Smooth muscle cell (in vitro differentiated cells): ENCODE results near the gene HHEX. TPM values are rescaled to one million over a fixed set of nuclear protein-coding genes. Genes with fewer than 3 reads are reported as not detected.

Experiments
- DNase-seq: peaks from one replicate; lab custom pipeline; 2025; ENCODE audit not compliant: unreplicated experiment; lab: John Stamatoyannopoulos, UW
- H2AFZ ChIP-seq: fragments of 200-600 bp; sonication (generic); 2 replicates; pipeline ENCODE4 v1.6.0; 2016; ENCODE audit warnings: antibody characterized with exemption, low read depth, mild to moderate bottlenecking
- H3F3A ChIP-seq: fragments of 200-600 bp; sonication (generic); 2 replicates; pipeline ENCODE4 v1.6.0; 2017; ENCODE audit warnings: antibody characterized with exemption, low read depth
- H3K27ac ChIP-seq: fragments of 200-600 bp; sonication (generic); 2 replicates; pipeline ENCODE4 v1.5.1; 2016; ENCODE audit warnings: low read depth, mild to moderate bottlenecking
- H3K27me3 ChIP-seq: fragments of 200-600 bp; sonication (generic); 2 replicates; pipeline ENCODE4 v1.6.1; 2016; ENCODE audit warnings: low read depth, mild to moderate bottlenecking
- H3K36me3 ChIP-seq: fragments of 200-600 bp; sonication (generic); 2 replicates; pipeline ENCODE4 v1.5.1; 2016; ENCODE audit warnings: low read depth
- H3K4me1 ChIP-seq: fragments of 200-600 bp; sonication (generic); 2 replicates; pipeline ENCODE4 v1.5.1; 2016; ENCODE audit warnings: low read depth
- H3K4me2 ChIP-seq: fragments of 200-600 bp; sonication (generic); 2 replicates; pipeline ENCODE4 v1.6.0; 2016; ENCODE audit warnings: mild to moderate bottlenecking
- H3K4me3 ChIP-seq: fragments of 200-600 bp; sonication (generic); 2 replicates; pipeline ENCODE4 v1.5.1; 2016; ENCODE audit warnings: mild to moderate bottlenecking
- H3K79me2 ChIP-seq: fragments of 200-600 bp; sonication (generic); 2 replicates; pipeline ENCODE4 v1.6.0; 2016; ENCODE audit warnings: low read depth, mild to moderate bottlenecking
- H3K9ac ChIP-seq: fragments of 200-600 bp; sonication (generic); 2 replicates; pipeline ENCODE4 v1.6.0; 2016; ENCODE audit warnings: low read depth
- H3K9me3 ChIP-seq: fragments of 200-600 bp; sonication (generic); replicated peaks from 2 replicates; pipeline ENCODE4 v1.5.1; 2016; ENCODE audit warnings: low read depth
- H4K20me1 ChIP-seq: fragments of 200-600 bp; sonication (generic); 2 replicates; pipeline ENCODE4 v1.6.0; 2016; ENCODE audit warnings: low read depth
- CTCF ChIP-seq: fragments of 200-600 bp; sonication (generic); IDR thresholded peaks from 2 replicates; pipeline ENCODE4 v1.5.1; 2017; ENCODE audit warnings: borderline replicate concordance, mild to moderate bottlenecking, antibody characterized with exemption; ENCODE audit not compliant: insufficient read depth, poor library complexity, severe bottlenecking
- WGBS: methylation state at CpG from one replicate; pipeline ENCODE4 v1.1.7; 2016; ENCODE audit warnings: low lambda C conversion rate; 5-methylcytosine and 5-hydroxymethylcytosine counted together
- polyA plus RNA-seq: library from polyadenylated mRNA; unstranded; fragments of >200 nt; fragmentation: Nextera tagmentation; extraction: Ambion mirVana; gene quantifications from 2 replicates; pipeline ENCODE4 v1.2.1, GENCODE V29; 2016
- total RNA-seq: library from RNA; depleted of rRNA; stranded (reverse); fragments of >200 nt; gene quantifications from 2 replicates; pipeline ENCODE4 v1.2.3, GENCODE V29; 2014

The HHEX gene
- total and polyA plus RNA-seq, 2 experiments from 2014 or later, result not detected

GRCh38 chr10:92690211-92690914, 608 bp downstream of the HHEX start:
- Histone ChIP-seq H3K4me1 (peaks cover 22% of the 10 kb centered on the region), H2AFZ (no peak overlapping the region), H3K27ac (no peak overlapping the region), H3K9me3 (no peaks in the 10 kb centered on the region), H3K79me2 (no peaks in the 10 kb centered on the region), H3K27me3 (peaks cover 84% of the 10 kb centered on the region), H3K4me2 (peak overlapping the region; percentile 78), H3K36me3 (no peaks in the 10 kb centered on the region), H3K9ac (no peak overlapping the region), H3K4me3 (peak overlapping the region; percentile 35), H3F3A (peaks cover 3% of the 10 kb centered on the region), H4K20me1 (no peaks in the 10 kb centered on the region)
- peak; percentile 15 for DNase-seq
- TF ChIP-seq CTCF, result no peak
- 3% methylated on average over 37 of the region's 73 CpGs for WGBS

- Histone ChIP-seq H3K27me3 (peaks cover 85% of the 10 kb centered on the region), H2AFZ (no peak overlapping the region), H4K20me1 (no peaks in the 10 kb centered on the region), H3K4me3 (peak overlapping the region; percentile 35), H3K27ac (no peak overlapping the region), H3K9me3 (no peaks in the 10 kb centered on the region), H3F3A (peaks cover 3% of the 10 kb centered on the region), H3K4me2 (peak overlapping the region; percentile 78), H3K36me3 (no peaks in the 10 kb centered on the region), H3K79me2 (no peaks in the 10 kb centered on the region), H3K4me1 (peaks cover 24% of the 10 kb centered on the region), H3K9ac (no peak overlapping the region)
- no peak for DNase-seq
- WGBS, result 12% methylated on average over 30 of the region's 30 CpGs
- TF ChIP-seq CTCF, result no peak
Measured at GRCh38 chr10:92690915-92691590, 1.3 kb downstream of the HHEX start.

- H3K4me3 ChIP-seq, result peak overlapping the region; percentile 35
- H3K27ac ChIP-seq, result no peak overlapping the region
- peaks cover 88% of the 10 kb centered on the region for H3K27me3 ChIP-seq
Measured at GRCh38 chr10:92691591-92692079, 1.9 kb downstream of the HHEX start.

More at GRCh38 chr10:92691591-92692079, 1.9 kb downstream of the HHEX start:
- no peak for TF ChIP-seq CTCF
- Histone ChIP-seq H3K4me1 (peaks cover 28% of the 10 kb centered on the region), H3K9me3 (no peaks in the 10 kb centered on the region), H3K79me2 (no peaks in the 10 kb centered on the region), H4K20me1 (no peaks in the 10 kb centered on the region), H2AFZ (no peak overlapping the region), H3K9ac (no peak overlapping the region), H3K4me2 (peak overlapping the region; percentile 78), H3F3A (peaks cover 3% of the 10 kb centered on the region), H3K36me3 (no peaks in the 10 kb centered on the region)
- 10% methylated on average over 35 of the region's 35 CpGs for WGBS
- no peak for DNase-seq
